ENCODE measurements around the gene STX11.

STX11 gene

GRCh38 chr6:144158133-144158532, 7.8 kb downstream of the STX11 start:
- TF ChIP-seq CTCF (IDR thresholded peaks at IDR 0.05; ENCODE audit: low read depth, low read length): no peak
- H3K4me3 ChIP-seq (ENCODE audit: low read depth, low read length): no peak overlapping the region

GRCh38 chr6:144159223-144159622, 8.9 kb downstream of the STX11 start:
- no peak for TF ChIP-seq CTCF (IDR thresholded peaks at IDR 0.05; ENCODE audit: low read depth, low read length)
- no peak overlapping the region for H3K4me3 ChIP-seq (ENCODE audit: low read depth, low read length)

- H3K4me3 ChIP-seq (ENCODE audit: low read depth, low read length): no peak overlapping the region
- no peak for TF ChIP-seq CTCF (IDR thresholded peaks at IDR 0.05; ENCODE audit: low read depth, low read length)
Measured at GRCh38 chr6:144159742-144160141, 9.4 kb downstream of the STX11 start.

- TF ChIP-seq CTCF (IDR thresholded peaks at IDR 0.05; ENCODE audit: low read depth, low read length): no peak
Measured at GRCh38 chr6:144160431-144161005, 10.2 kb downstream of the STX11 start.

GRCh38 chr6:144161975-144162374, 11.7 kb downstream of the STX11 start:
- TF ChIP-seq CTCF (IDR thresholded peaks at IDR 0.05; ENCODE audit: low read depth, low read length): no peak
- H3K4me3 ChIP-seq (ENCODE audit: low read depth, low read length): no peak overlapping the region

More at GRCh38 chr6:144160431-144161005, 10.2 kb downstream of the STX11 start:
- H3K4me3 ChIP-seq (ENCODE audit: low read depth, low read length): no peak overlapping the region

- H3K4me3 ChIP-seq (ENCODE audit: low read depth, low read length): no peak overlapping the region
- TF ChIP-seq CTCF (IDR thresholded peaks at IDR 0.05; ENCODE audit: low read depth, low read length): no peak
Measured at GRCh38 chr6:144162977-144163376, 12.7 kb downstream of the STX11 start.

- H3K4me3 ChIP-seq (ENCODE audit: low read depth, low read length): no peak overlapping the region
- TF ChIP-seq CTCF (IDR thresholded peaks at IDR 0.05; ENCODE audit: low read depth, low read length): no peak
Measured at GRCh38 chr6:144165784-144166183, 15.5 kb downstream of the STX11 start.
